ENCODE data around the gene MLPH. TPM values are rescaled to one million over a fixed set of nuclear protein-coding genes. Genes with fewer than 3 reads are reported as not detected.

The MLPH gene
- total and polyA plus RNA-seq, 9 of the 15 experiments (the other 6 are each of a cell fraction or from before 2014, with no cell fraction given), result 0.22 TPM; not detected in 8

DNA sequence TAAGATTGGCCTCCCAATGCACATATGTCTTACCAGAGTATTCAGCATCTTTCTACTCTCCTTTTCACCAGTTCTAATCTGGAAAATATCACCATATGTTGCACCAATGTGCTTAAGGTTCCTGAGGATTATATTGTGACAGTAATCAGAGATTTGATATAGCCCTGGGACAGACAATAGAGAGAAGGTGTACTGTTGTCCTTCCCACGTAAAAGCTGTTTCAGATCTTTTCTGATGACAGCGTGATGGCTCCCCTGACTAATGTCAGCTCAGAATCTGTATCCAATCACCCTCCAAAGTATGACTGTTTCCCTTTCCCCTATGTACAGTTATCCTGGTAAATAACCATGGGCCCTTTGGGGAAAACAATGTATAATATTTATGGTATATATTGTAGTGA is 9.0 kb upstream of the MLPH start (continued):
- TF ChIP-seq, protein P1, sequence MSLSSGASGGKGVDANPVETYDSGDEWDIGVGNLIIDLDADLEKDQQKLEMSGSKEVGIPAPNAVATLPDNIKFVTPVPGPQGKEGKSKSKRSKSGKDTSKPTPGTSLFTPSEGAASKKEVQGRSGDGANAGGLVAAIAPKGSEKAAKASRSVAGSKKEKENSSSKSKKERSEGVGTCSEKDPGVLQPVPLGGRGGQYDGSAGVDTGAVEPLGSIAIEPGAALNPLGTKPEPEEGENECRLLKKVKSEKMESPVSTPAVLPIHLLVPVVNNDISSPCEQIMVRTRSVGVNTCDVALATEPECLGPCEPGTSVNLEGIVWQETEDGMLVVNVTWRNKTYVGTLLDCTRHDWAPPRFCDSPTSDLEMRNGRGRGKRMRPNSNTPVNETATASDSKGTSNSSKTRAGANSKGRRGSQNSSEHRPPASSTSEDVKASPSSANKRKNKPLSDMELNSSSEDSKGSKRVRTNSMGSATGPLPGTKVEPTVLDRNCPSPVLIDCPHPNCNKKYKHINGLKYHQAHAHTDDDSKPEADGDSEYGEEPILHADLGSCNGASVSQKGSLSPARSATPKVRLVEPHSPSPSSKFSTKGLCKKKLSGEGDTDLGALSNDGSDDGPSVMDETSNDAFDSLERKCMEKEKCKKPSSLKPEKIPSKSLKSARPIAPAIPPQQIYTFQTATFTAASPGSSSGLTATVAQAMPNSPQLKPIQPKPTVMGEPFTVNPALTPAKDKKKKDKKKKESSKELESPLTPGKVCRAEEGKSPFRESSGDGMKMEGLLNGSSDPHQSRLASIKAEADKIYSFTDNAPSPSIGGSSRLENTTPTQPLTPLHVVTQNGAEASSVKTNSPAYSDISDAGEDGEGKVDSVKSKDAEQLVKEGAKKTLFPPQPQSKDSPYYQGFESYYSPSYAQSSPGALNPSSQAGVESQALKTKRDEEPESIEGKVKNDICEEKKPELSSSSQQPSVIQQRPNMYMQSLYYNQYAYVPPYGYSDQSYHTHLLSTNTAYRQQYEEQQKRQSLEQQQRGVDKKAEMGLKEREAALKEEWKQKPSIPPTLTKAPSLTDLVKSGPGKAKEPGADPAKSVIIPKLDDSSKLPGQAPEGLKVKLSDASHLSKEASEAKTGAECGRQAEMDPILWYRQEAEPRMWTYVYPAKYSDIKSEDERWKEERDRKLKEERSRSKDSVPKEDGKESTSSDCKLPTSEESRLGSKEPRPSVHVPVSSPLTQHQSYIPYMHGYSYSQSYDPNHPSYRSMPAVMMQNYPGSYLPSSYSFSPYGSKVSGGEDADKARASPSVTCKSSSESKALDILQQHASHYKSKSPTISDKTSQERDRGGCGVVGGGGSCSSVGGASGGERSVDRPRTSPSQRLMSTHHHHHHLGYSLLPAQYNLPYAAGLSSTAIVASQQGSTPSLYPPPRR (CRISPR knock-in tag; IDR thresholded peaks at IDR 0.05; ENCODE audit: borderline replicate concordance), result no peak

DNA sequence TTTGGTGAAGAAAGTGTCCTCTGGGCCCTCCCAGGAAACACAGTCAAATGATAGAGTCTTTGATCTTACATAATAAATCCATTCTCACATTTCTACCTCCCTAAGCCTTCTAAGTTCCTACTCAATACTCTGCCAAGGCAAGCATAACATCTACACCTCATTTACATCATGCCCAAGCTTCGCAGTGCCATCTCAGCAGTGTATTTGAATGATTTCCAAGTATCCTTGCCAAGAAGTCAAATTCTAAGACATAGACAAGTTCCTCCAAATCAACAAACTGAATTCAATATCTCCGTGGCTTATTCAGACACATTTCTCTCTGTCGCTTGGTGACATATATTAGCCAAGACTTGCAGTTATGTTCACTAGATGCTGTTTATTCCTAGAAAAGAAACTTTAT is 8.1 kb upstream of the MLPH start:
- WGBS (ENCODE audit: insufficient coverage, low coverage, missing lambda C conversion rate), result 0% methylated on average over 3 of the region's 3 CpGs
- H3K36me3 ChIP-seq (ENCODE audit: control insufficient read depth, insufficient read depth, low read length), result no peaks in the 10 kb centered on the region
- H3K9me1 ChIP-seq (ENCODE audit: control insufficient read depth, insufficient read depth, low read length), result no peaks in the 10 kb centered on the region
- ATAC-seq (no peak), DNase-seq (ENCODE audit: extremely low read depth in 1 of 4, low spot score in 3 of 4) (no peak), FAIRE-seq (no peak)
- H3K9ac ChIP-seq (ENCODE audit: insufficient read depth in 1 of 2, low read depth in 2 of 2, low read length in 2 of 2), result no peak overlapping the region
- CTCF ChIA-PET (ENCODE audit: low intra/inter-chr PET ratio), result no interaction called here
- no peak overlapping the region for H3K4me2 ChIP-seq (ENCODE audit: insufficient read depth, low read length)
- in situ Hi-C loops (cut with MboI), result no loop called here
- no peaks in the 10 kb centered on the region for H3K9me3 ChIP-seq (replicated peaks; ENCODE audit: control insufficient read depth, insufficient read depth, low read depth, low read length)
- H3K4me3 ChIP-seq, result no peak overlapping the region
- no peaks in the 10 kb centered on the region for H3K79me2 ChIP-seq (ENCODE audit: control insufficient read depth, insufficient read depth, low read length)
- no peak overlapping the region for H2AFZ ChIP-seq (ENCODE audit: low read depth, low read length)
- POLR2A ChIA-PET, result no interaction called here
- no TSS peak for BruUV-seq (replicated peaks)
- no peaks in the 10 kb centered on the region for H4K20me1 ChIP-seq (replicated peaks; ENCODE audit: control insufficient read depth, insufficient read depth, low read length)
- H3K27ac ChIP-seq (ENCODE audit: extremely low read depth, low read depth, low read length), result no peak overlapping the region
- peaks cover 0 to 32% of the 10 kb centered on the region in 2 experiments; a peak in 3 of 5 replicates for H3K27me3 ChIP-seq (ENCODE audit: control insufficient read depth in 2 of 2, insufficient read depth in 2 of 2, low read length in 2 of 2)
- H3K4me1 ChIP-seq (replicated peaks in 1 of 2; ENCODE audit: control insufficient read depth in 2 of 2, insufficient read depth in 2 of 2, low read length in 2 of 2), result peaks cover 0 to 17% of the 10 kb centered on the region in 2 experiments; a peak in 4 of 5 replicates
- intact Hi-C loops (cut with micrococcal nuclease), result no loop called here
- no peak for TF ChIP-seq ZNF253 (CRISPR knock-in tag; conservative IDR thresholded peaks at IDR 0.05)
- TF ChIP-seq SNIP1 (IDR thresholded peaks at IDR 0.05; ENCODE audit: low read depth), result no peak
- no peak for TF ChIP-seq TARDBP (IDR thresholded peaks at IDR 0.05)
- TF ChIP-seq, protein P2, sequence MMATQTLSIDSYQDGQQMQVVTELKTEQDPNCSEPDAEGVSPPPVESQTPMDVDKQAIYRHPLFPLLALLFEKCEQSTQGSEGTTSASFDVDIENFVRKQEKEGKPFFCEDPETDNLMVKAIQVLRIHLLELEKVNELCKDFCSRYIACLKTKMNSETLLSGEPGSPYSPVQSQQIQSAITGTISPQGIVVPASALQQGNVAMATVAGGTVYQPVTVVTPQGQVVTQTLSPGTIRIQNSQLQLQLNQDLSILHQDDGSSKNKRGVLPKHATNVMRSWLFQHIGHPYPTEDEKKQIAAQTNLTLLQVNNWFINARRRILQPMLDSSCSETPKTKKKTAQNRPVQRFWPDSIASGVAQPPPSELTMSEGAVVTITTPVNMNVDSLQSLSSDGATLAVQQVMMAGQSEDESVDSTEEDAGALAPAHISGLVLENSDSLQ (IDR thresholded peaks at IDR 0.05), result no peak
- no peak for TF ChIP-seq PHB2 (IDR thresholded peaks at IDR 0.05; ENCODE audit: low read depth)
- no peak for TF ChIP-seq CBFA2T2 (conservative IDR thresholded peaks at IDR 0.05)
- TF ChIP-seq, protein P3, sequence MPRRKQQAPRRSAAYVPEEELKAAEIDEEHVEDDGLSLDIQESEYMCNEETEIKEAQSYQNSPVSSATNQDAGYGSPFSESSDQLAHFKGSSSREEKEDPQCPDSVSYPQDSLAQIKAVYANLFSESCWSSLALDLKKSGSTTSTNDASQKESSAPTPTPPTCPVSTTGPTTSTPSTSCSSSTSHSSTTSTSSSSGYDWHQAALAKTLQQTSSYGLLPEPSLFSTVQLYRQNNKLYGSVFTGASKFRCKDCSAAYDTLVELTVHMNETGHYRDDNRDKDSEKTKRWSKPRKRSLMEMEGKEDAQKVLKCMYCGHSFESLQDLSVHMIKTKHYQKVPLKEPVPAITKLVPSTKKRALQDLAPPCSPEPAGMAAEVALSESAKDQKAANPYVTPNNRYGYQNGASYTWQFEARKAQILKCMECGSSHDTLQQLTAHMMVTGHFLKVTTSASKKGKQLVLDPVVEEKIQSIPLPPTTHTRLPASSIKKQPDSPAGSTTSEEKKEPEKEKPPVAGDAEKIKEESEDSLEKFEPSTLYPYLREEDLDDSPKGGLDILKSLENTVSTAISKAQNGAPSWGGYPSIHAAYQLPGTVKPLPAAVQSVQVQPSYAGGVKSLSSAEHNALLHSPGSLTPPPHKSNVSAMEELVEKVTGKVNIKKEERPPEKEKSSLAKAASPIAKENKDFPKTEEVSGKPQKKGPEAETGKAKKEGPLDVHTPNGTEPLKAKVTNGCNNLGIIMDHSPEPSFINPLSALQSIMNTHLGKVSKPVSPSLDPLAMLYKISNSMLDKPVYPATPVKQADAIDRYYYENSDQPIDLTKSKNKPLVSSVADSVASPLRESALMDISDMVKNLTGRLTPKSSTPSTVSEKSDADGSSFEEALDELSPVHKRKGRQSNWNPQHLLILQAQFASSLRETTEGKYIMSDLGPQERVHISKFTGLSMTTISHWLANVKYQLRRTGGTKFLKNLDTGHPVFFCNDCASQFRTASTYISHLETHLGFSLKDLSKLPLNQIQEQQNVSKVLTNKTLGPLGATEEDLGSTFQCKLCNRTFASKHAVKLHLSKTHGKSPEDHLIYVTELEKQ (CRISPR knock-in tag; IDR thresholded peaks at IDR 0.05), result no peak
- no peak for TF ChIP-seq HNRNPH1 (optimal IDR thresholded peaks at IDR 0.05; ENCODE audit: low read depth, low read length)
- TF ChIP-seq, protein P4, sequence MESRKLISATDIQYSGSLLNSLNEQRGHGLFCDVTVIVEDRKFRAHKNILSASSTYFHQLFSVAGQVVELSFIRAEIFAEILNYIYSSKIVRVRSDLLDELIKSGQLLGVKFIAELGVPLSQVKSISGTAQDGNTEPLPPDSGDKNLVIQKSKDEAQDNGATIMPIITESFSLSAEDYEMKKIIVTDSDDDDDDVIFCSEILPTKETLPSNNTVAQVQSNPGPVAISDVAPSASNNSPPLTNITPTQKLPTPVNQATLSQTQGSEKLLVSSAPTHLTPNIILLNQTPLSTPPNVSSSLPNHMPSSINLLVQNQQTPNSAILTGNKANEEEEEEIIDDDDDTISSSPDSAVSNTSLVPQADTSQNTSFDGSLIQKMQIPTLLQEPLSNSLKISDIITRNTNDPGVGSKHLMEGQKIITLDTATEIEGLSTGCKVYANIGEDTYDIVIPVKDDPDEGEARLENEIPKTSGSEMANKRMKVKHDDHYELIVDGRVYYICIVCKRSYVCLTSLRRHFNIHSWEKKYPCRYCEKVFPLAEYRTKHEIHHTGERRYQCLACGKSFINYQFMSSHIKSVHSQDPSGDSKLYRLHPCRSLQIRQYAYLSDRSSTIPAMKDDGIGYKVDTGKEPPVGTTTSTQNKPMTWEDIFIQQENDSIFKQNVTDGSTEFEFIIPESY (CRISPR knock-in tag; IDR thresholded peaks at IDR 0.05), result no peak
- no peak for TF ChIP-seq KLF16 (IDR thresholded peaks at IDR 0.05)

All from K562 (cell line).